GM11168 (cell line): Measurements from ENCODE around the gene SLC9B1.
"Not testable (repeated sequence)": the region's sequence is repeated elsewhere in the genome, so short reads cannot be mapped to it uniquely, and the experiment has no call there.

Experiments used
- in situ Hi-C: fragments of 300-500 bp; cut with MboI; formaldehyde crosslinking; loops from one replicate; pipeline ENCODE4 v1.12.0; 2022; ENCODE audit warnings: low sequenced_read_pairs; ENCODE audit not compliant: unreplicated experiment

Gene SLC9B1

DNA sequence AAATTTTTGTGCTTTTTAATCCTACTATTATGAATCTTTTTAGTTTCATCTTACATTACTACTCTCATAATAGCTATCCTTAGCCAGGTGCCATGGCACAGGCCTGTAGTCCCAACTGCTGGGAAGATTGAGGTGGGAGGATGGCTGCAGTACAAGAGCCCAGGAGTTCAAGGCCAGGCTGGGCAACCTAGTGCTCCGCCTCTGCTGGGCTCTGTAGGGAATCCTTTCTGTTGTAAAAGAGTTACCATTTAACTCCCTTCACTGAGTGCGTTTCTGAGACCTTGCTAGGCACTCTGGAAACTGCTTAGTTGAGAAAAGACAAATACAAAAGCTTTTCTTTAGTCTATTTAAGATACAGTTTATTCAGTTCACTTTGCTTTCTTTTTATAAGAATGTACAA lies 130.9 kb downstream of the SLC9B1 start:
- in situ Hi-C loops, result not testable (repeated sequence)

DNA sequence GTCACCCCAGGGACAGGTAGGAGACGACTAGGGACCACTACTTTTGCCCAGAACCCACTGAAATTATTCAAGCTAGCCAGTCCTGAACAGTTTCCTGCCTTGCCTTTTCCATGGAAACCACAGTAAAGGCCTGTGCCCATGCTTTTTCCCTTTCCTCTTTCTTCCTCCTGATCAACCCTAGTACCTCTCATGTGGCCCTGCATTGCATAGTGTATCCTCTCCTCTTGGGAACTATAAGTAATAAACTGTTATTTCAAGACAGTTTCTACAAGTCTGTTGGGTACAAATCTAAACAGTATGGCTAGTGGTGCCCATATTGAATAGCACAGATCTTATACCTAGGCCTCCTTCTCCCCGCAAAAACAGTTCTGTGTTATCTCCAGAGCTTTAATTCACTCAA lies 136.2 kb downstream of the SLC9B1 start:
- in situ Hi-C loops, result no loop called here

DNA sequence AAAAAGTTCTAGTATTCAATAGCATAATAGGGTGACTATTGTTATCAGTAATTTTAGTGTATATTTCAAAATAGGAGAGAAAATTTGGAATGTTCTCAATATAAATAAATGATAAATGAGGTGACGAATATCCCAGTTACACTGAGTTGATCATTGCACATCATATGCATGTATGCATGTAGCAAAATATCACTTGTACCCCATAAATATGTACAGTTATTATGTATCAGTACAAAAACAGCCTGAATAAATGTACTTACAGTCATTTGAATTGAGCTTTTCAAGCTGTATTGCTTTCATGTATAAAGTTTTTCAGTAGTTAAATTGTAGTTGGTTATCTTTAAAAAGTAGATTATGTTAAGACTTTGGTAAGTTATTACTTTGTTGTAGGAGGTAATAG lies 138.2 kb downstream of the SLC9B1 start:
- in situ Hi-C loops, result no loop called here

DNA sequence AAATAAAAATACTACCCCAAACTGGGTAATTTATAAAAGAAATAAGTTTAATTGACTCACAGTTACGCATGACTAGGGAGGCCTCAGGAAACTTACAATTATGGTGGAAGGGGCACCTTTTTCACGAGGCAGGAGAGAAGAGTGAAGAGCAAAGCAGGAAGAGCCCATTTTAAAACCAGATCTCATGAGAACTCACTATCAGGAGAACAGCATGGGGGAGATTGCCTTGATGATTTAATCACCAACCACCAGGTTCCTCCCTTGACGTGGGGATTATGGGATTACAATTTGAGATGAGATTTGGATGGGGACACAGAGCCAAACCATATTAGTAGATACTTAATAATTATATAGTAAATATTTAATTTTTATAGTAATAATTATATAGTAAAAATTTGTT lies 140.6 kb downstream of the SLC9B1 start:
- in situ Hi-C loops, result no loop called here

DNA sequence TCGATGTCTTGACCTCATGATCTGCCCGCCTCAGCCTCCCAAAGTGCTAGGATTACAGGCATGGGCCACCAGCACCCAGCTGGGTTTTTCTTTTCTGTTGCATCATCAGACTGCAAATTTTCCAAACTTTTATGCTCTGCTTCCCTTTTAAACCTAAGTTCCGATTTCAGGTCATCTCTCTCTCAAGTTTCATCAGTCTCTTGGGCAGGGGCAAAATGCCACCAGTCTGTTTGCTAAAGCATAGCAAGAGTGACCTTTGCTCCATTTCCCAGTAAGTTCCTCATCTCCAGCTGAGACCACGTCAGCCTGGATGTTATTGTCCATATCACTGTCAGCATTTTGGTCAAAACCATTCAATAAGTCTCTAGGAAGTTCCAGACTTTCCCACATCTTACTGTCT lies 141.2 kb downstream of the SLC9B1 start:
- in situ Hi-C loops, result not testable (repeated sequence)

DNA sequence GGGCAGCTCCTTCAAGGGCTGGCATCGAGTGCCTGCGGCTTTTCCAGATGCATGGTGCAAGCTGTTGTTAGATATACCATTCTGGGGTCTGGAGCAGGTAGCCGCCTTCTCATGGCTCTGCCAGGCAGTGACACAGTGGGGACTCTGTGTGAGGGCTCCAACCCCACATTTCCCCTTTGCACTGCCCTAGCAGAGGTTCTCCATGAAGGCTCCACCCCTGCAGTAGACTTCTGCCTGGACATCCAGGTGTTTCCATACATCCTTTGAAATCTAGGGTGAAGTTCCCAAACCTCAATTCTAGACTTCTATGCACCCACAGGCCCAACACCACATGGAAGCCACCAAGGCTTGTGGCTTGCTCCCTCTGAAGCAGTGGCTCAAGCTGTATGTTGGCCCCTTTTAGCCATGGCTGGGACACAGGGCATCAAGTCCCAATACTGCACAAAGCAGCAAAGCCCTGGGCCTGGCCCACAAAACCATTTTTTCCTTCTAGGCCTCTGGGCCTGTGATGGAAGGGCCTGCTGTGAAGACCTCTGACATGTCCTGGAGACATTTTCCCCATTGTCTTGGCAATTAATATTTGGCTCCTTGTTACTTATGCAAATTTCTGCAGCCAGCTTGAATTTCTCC lies 141.9 kb downstream of the SLC9B1 start:
- in situ Hi-C loops, result not testable (repeated sequence)

DNA sequence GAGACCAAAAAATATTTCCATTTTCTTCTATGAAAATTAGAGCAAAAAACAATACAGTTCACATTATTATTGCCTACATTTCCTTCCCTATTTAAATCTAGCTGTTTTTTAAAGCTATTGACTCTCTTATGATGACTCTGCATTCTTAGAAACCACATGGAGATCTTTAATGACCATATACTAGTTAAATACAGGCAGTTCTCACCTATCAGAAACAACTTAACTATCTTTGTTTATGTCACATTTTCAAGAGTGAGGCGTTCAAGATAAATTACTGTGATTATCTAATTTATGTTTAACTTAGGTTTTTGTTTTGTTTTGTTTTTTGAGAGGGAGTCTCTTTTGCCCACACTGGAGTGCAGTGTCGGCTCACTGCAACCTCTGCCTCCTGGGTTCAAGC lies 147.7 kb downstream of the SLC9B1 start:
- in situ Hi-C loops, result no loop called here

DNA sequence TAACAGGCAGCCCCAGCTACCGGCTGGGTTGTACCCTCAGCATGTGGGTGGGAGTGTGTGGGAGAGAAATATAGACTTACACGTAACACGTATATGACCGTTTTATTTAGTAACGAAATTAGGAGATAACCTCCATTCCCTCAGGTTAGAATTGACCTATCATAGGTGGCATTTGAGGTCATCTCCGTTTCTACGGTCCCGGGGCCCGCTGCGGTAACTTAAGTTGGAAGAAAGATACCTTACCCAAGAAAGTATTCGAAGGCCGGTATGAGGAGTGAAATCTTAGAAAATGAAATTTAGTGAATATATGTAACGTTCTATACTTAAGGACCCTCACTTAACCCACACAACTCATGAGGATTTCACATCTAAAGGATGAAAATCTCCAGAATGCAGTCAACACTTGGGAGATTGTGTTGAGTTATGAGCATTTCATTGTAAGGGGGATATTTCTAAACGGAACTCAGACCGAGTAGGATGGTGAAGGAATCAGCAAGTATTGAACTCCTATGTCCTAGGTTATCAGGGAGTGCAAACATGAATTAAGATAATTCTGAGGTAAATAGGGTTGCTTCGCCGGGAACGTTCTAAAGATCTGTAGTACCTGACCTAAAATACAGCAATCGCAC lies 149.8 kb downstream of the SLC9B1 start:
- in situ Hi-C loops, result no loop called here

DNA sequence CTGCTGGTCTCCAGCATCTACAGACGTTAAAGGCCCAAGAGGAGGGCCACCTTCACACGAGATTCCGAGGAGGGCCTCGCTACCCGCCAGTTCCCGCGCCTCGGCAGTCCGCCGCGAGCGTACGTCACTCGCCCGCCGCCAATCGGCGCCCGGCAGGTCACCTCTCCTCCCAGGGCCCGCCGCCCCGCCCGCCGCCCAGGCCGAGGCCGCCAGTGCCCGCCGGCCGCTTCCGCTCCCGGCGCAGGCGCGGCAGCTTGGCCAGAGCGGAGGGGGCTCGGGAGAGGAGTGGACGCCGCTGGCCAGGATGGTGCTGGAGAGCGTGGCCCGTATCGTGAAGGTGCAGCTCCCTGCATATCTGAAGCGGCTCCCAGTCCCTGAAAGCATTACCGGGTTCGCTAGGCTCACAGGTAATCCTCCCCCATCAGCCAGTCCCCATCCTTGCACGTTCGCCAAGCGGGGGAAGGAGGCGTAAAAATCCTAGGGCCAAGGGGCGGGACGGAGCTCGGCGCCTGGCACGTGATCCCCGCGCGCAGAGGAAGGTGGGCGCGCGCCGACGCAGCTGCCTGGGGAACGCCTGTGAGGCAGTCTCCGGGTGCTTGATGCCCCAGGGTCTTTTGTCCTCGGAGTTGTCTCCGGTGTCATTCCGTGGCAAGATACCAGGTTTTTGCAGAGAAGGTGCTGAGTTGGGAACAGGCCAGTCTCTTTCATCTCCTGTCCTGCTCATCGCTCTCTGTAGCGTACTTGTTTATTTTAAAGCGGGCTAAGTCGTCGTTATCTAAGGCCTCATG lies 150.5 kb downstream of the SLC9B1 start, which contains the start of gene CISD2:
Gene CISD2 (plus strand): TSS at position 212 of the 788 bp plus-strand sequence. CDS start 93 bp downstream, at position 305.
- in situ Hi-C loops, result no loop called here

DNA sequence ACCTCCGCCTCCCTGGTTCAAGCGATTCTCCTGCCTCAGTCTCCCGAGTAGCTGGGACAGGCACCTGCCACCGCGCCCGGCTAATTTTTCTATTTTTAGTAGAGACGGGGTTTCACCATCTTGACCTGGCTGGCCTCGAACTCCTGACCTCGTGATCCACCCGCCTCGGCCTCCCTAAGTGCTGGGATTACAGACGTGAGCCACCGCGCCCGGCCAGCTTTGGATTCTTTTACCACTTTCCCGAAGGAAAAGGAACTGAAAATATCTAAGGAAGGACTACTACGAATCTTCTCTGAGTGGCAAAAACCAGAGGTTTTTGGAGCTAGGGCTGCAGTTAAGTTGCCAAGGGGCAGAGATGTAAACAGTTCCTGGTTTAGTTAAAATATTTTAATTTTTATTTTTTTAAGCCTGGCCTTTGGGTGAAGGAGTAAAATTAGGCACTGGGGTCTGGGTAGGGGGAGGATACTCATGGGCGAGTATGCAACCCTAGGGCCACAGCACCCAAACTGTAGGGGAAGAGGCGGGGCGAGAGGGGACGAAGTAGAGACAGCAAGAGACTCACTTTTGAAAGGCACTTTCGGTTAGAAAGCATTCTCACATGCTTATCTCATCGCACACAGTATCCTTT lies 151.2 kb downstream of the SLC9B1 start:
- in situ Hi-C loops, result no loop called here

DNA sequence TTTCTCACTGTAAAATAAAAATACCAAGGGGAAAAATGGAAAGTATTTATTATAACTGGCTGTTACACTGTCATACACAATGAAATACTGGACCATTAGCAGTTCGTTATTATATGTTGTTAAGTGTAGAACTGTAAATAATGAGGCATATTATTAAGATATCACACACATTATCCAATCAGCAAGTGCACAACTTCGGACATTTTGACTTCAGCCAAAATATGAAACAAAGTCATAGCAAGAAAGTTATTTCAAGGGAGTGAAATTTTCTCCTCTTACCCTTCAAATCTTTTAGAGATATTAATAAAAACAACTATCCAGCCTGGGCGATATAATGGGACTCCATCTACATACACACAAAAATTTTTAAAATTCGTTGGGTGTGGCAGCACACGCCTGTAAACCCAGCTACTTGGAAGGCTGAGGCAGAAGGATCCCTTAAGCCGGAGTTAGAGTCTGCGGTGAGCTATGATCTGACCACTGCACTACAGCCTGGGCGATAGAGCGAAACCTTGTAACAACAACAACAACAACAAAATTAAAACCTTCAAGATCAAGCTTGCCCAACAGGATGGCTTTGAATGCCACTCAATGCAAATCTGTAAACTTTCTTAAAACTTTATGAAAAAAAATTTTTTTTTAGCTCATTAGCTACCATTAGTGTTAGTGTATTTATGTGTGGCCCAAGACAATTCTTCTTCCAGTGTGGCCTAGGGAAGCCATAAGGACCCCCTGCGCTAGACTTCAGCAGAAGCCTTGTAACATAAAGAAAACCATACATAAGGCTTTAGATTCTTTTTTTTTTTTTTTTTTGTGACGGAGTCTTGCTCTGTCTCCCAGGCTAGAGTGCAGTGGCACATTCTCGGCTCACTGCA lies 152.0 kb downstream of the SLC9B1 start:
- in situ Hi-C loops, result no loop called here

DNA sequence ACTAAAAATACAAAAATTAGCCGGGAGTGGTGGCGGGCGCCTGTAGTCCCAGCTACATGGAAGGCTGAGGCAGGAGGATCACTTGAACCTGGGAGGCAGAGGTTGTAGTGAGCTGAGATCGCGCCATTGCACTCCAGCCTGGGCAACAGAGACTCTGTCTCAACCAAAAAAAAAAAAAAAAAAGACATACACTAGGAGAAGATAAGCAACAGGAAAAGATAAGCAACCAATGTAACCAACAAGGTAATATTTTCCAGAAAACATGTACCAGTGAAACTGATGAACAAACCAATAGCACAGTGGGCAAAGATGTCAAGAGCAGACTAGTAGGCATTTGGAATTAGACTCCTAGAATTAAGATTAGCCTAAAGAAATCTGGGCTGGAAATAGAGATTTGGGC lies 154.2 kb downstream of the SLC9B1 start:
- in situ Hi-C loops, result not testable (repeated sequence)

DNA sequence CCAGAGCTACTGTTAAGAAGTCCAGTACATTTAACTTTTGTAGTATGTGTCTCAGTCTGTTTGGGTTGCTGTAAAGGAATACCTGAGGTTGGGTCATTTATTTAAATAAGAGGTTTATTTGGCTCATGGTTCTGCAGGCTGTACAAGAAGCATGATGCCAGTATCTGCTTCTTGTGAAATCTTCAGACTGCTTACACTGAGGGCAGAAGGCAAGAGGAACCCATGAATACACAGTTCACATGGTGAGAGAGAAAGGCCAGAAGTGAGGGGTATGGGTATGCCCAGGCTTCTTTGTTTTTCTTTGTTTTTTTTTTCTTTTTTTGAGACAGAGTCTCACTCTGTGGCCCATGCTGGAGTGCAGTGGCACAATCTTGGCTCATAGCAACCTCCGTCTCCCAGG lies 156.8 kb downstream of the SLC9B1 start:
- in situ Hi-C loops, result no loop called here

DNA sequence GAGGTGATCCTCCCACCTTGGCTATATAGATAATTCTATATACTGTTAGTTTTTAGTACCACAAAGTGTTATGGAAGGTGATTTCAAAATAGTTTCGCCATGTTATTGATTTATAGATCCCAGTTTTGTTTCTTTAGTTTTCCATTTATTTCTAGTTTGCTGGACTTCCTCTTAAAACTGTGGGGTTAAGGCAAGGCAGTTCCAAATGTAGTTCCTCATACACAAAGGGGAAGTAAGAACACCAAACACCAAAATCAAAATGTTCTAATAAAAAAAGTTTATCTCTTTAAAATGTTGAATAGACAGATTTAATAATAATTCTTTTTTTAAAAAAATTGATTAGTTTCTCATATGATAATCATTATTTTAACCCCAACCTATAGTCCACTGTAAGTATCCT lies 157.5 kb downstream of the SLC9B1 start:
- in situ Hi-C loops, result no loop called here

DNA sequence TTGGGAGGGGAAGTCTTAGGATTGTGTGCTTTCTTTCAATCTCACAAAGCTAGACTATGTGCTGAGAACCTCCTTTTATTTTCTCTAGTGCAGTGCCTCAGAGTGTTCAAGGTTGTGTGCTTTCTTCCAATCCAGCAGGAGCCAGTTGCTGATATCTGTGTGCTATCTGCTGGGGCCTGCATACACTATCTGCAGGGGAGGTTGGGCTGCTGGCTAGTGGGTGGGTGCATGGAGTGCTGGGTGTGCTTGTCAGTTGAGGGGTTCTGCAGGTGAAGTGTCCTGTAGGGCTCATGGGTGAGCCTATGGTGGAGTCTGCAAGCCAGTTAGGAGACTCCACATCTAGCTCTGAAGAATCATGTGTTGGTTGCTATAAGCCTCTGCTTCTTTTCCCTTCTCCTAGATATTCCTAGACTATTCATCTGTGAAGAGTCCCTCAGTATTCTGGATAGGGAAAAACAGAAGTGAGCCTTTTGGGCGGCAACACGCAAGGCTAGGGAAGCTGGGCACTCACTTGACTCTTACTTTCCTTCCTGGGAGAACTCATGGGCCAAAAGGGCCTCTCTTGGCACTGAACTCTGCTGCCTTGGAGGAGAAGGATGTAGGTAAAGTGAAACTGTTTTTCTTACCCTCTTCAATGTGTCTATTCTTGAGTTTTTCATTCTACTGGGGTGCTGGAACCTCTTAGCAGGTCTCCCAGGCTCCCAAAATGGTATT lies 158.7 kb downstream of the SLC9B1 start:
- in situ Hi-C loops, result no loop called here

DNA sequence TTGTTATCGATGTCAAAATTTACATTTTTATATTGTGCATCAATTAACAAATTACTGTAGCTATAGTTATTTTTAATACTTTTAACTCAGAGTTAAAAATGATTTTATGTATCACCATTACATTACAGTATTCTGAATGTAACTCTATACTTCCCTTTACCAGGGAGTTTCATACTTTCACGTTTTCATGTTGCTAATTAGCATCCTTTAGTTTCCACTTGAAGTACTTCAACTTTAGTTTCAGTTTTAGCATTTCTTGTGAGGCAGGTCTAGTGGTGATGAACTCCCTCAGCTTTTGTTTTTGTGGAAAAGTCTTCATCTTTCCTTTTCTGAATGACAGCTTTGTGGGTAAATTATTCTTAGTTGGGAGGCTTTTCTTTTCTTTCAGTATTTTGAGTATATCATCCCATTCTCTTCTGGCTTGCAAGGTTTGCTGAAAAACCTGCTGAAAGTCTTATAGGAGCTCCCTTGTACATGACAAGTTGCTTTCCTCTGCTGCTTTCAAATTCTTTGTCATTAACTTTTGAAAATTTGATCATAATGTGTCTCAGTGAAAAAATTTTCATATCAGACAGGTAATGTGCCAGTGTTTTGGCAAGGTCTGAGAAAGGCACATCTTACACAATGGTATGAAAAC lies 160.6 kb downstream of the SLC9B1 start:
- in situ Hi-C loops, result no loop called here
